NB4 (cell line): ENCODE data around the gene SPOCK3.

Source experiments
- DNase-seq: peaks from one replicate; pipeline ENCODE4 v3.0.0; 2010; ENCODE audit warnings: low read depth
- H3K4me3 ChIP-seq: one replicate; pipeline ENCODE4 v1.5.1; 2011; ENCODE audit warnings: mild to moderate bottlenecking, low read depth, low read length, moderate library complexity
- MYC ChIP-seq: IDR thresholded peaks from 2 replicates; pipeline ENCODE4 v1.6.1; 2011; ENCODE audit warnings: low read depth, low read length
- POLR2A ChIP-seq: IDR thresholded peaks from 2 replicates; pipeline ENCODE4 v1.6.1; 2011; ENCODE audit warnings: mild to moderate bottlenecking; ENCODE audit not compliant: insufficient read length; ENCODE audit errors: extremely low read depth
- TF ChIP-seq, protein P1 (sequence below): IDR thresholded peaks from 2 replicates; pipeline ENCODE4 v1.6.1; 2011; ENCODE audit warnings: low read depth, low read length
- TF ChIP-seq, protein P2 (sequence below): IDR thresholded peaks from one replicate; pipeline ENCODE4 v1.5.1; 2012; ENCODE audit warnings: low read depth, low read length

The SPOCK3 gene

DNA sequence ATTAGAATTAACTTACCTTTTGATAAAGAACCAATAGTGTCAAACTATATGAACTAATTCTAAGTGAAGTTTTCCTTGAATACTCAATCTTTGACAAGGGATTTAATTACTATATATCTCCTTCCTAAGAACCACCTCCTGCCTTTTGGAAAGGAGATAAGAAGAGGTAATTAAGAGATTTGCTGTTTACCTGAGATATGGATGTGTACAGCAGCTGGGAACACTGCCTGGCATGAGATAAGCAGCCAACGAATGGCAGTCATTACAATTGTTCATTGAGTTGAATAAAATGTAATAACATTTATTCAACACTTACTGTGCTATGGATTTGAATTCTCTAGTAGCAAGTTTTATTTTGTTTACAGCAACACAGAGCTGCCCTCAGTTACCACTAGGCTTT is 407.1 kb downstream of the SPOCK3 start:
- no peak for TF ChIP-seq POLR2A
- TF ChIP-seq, protein P1, sequence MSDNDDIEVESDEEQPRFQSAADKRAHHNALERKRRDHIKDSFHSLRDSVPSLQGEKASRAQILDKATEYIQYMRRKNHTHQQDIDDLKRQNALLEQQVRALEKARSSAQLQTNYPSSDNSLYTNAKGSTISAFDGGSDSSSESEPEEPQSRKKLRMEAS, result no peak
- TF ChIP-seq MYC, result no peak
- TF ChIP-seq, protein P2, sequence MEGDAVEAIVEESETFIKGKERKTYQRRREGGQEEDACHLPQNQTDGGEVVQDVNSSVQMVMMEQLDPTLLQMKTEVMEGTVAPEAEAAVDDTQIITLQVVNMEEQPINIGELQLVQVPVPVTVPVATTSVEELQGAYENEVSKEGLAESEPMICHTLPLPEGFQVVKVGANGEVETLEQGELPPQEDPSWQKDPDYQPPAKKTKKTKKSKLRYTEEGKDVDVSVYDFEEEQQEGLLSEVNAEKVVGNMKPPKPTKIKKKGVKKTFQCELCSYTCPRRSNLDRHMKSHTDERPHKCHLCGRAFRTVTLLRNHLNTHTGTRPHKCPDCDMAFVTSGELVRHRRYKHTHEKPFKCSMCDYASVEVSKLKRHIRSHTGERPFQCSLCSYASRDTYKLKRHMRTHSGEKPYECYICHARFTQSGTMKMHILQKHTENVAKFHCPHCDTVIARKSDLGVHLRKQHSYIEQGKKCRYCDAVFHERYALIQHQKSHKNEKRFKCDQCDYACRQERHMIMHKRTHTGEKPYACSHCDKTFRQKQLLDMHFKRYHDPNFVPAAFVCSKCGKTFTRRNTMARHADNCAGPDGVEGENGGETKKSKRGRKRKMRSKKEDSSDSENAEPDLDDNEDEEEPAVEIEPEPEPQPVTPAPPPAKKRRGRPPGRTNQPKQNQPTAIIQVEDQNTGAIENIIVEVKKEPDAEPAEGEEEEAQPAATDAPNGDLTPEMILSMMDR, result no peak
- no peak for DNase-seq
- H3K4me3 ChIP-seq, result no peak overlapping the region

- no peak for DNase-seq
- TF ChIP-seq, protein P2, result no peak
- TF ChIP-seq MYC (no peak), POLR2A (no peak)
- TF ChIP-seq, protein P1, result no peak
- H3K4me3 ChIP-seq, result no peak overlapping the region
These were observed 410.4 kb downstream of the SPOCK3 start for GRCh38 chr4:166823848-166824247.

DNA sequence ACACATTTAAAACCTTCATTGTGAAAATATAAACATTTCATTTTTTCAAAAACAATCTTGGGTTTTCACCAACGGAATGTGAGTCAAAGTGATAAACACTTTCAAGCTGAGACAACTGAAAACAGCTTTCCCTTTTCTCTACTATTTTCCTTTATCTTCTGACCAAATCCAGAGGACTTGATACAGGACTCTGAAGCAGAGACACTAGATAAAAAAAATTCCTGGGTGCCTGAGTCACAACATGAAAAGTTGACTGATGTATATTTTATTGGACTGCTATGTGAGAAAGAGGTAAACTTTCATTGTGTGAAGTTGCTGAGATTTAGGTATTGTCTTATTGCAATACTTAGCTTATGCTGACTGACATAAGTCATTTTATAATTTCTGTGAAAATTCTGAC is 411.2 kb downstream of the SPOCK3 start:
- no peak overlapping the region for H3K4me3 ChIP-seq
- TF ChIP-seq, protein P2, result no peak
- TF ChIP-seq, protein P1, result no peak
- TF ChIP-seq POLR2A, result no peak
- TF ChIP-seq MYC, result no peak
- DNase-seq, result no peak

GRCh38 chr4:166822386-166822785 is 411.9 kb downstream of the SPOCK3 start:
- DNase-seq, result no peak
- no peak for TF ChIP-seq MYC
- TF ChIP-seq, protein P1, result no peak
- TF ChIP-seq, protein P2, result no peak
- no peak for TF ChIP-seq POLR2A

GRCh38 chr4:166816890-166817289 is 417.4 kb downstream of the SPOCK3 start:
- no peak overlapping the region for H3K4me3 ChIP-seq
- no peak for DNase-seq
- TF ChIP-seq MYC (no peak), POLR2A (no peak)
- TF ChIP-seq, protein P1, result no peak
- TF ChIP-seq, protein P2, result no peak

More at GRCh38 chr4:166822386-166822785, 411.9 kb downstream of the SPOCK3 start:
- no peak overlapping the region for H3K4me3 ChIP-seq
